SU-DHL-6 (cell line): ENCODE data around the gene DDR2.

Source experiments
- H2AFZ ChIP-seq: fragments of 200-600 bp; sonication (generic); 2 replicates; pipeline ENCODE4 v1.6.1; 2014; ENCODE audit warnings: low read depth, mild to moderate bottlenecking, moderate library complexity, mixed read lengths, antibody characterized with exemption, low read length; ENCODE audit not compliant: severe bottlenecking
- H3F3A ChIP-seq: fragments of 200-600 bp; shearing (Covaris generic); 2 replicates; pipeline ENCODE4 v1.6.0; 2016; ENCODE audit warnings: antibody characterized with exemption, mild to moderate bottlenecking; ENCODE audit not compliant: insufficient read depth
- H3K27ac ChIP-seq: fragments of 200-600 bp; sonication (generic); 2 replicates; pipeline ENCODE4 v1.5.1; 2016; ENCODE audit warnings: low read depth, mild to moderate bottlenecking, low read length, moderate library complexity, mixed read lengths
- H3K27me3 ChIP-seq: fragments of 200-600 bp; sonication (generic), shearing (Covaris generic); 2 replicates; pipeline ENCODE4 v1.6.0; 2014; ENCODE audit warnings: mild to moderate bottlenecking, low read length
- H3K36me3 ChIP-seq: fragments of 200-600 bp; sonication (generic); 2 replicates; pipeline ENCODE4 v1.6.1; 2014; ENCODE audit warnings: mild to moderate bottlenecking, low read length, mixed read lengths
- H3K4me2 ChIP-seq: fragments of 300-600, 200-600 bp; shearing (Covaris generic), sonication (generic); 2 replicates; pipeline ENCODE4 v1.6.0; 2014; ENCODE audit warnings: low read length, low read depth, mild to moderate bottlenecking; ENCODE audit not compliant: poor library complexity, severe bottlenecking
- H3K4me3 ChIP-seq: fragments of 200-600 bp; sonication (generic); 2 replicates; pipeline ENCODE4 v1.5.1; 2014; ENCODE audit warnings: antibody characterized with exemption, low read length, mild to moderate bottlenecking, mixed read lengths; ENCODE audit not compliant: insufficient read depth, poor library complexity, severe bottlenecking
- H3K79me2 ChIP-seq: fragments of 200-600 bp; sonication (generic); 2 replicates; pipeline ENCODE4 v1.6.1; 2014; ENCODE audit warnings: mild to moderate bottlenecking, low read length, moderate library complexity; ENCODE audit not compliant: insufficient read depth
- H3K9ac ChIP-seq: fragments of 200-600 bp; sonication (generic); 2 replicates; pipeline ENCODE4 v1.7.0; 2014; ENCODE audit warnings: mild to moderate bottlenecking, low read length
- H3K9me2 ChIP-seq: fragments of 200-600 bp; sonication (generic); replicated peaks from 2 replicates; pipeline ENCODE4 v1.6.1; 2014; ENCODE audit warnings: low read length; ENCODE audit not compliant: insufficient read depth
- H3K9me3 ChIP-seq: fragments of 200-600 bp; sonication (generic); 2 replicates; pipeline ENCODE4 v1.6.1; 2014; ENCODE audit warnings: low read length, mixed read lengths; ENCODE audit not compliant: insufficient read depth
- H4K20me1 ChIP-seq: fragments of 200-600 bp; sonication (generic); 2 replicates; pipeline ENCODE4 v1.6.1; 2014; ENCODE audit warnings: low read depth, mild to moderate bottlenecking, antibody characterized with exemption, low read length, moderate library complexity, mixed read lengths
- CTCF ChIP-seq: fragments of 200-600 bp; sonication (generic); IDR thresholded peaks from one replicate; pipeline ENCODE4 v1.5.1; 2017; ENCODE audit warnings: antibody characterized with exemption, mild to moderate bottlenecking, low read length, moderate library complexity; ENCODE audit not compliant: insufficient read depth, poor library complexity, severe bottlenecking
- EZH2phosphoT487 ChIP-seq: fragments of 200-600 bp; sonication (generic), shearing (Covaris generic); conservative IDR thresholded peaks from 2 replicates; pipeline ENCODE4 v1.6.1; 2018; ENCODE audit warnings: mild to moderate bottlenecking, antibody characterized with exemption, low read length, moderate library complexity, mixed read lengths

DDR2 gene

DNA sequence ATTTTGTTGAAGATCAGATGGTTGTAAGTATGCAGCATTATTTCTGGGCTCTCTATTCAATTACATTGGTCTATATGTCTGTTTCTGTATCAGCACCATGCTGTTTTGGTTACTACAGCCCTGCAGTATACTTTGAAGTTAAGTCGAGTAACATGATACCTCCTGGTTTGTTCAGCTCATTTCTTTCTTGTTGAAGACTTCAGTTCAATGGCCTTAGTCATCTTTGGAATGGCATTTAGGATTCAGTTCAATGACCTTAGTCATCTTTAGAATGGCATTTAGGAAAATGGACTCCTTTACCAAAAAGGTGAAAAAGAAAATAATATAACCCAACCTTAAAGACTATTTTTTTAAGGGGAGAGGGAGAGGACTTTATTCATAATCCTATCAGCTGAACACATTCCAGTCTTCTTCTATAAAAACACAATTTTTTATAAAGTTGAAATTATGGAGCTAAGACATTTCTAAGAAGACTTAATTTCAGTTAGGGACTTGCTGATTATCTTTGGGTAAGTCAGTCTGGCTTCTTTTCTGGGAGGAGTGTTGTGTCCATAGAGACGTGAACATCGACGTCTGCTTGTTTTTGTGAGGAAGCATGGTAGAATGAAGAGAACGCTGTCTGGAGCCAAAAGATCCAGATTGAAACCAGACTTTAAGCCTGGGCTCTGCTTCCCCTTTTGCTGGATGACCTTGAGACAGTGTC lies 48.3 kb downstream of the DDR2 start:
- Histone ChIP-seq H3K9ac (no peak overlapping the region), H3K27me3 (no peaks in the 10 kb centered on the region), H3K9me3 (no peaks in the 10 kb centered on the region), H3K4me3 (no peak overlapping the region), H3K36me3 (no peaks in the 10 kb centered on the region), H3K79me2 (no peaks in the 10 kb centered on the region), H3K9me2 (no peaks in the 10 kb centered on the region), H3K27ac (no peak overlapping the region), H4K20me1 (no peaks in the 10 kb centered on the region), H3K4me2 (no peak overlapping the region), H2AFZ (no peak overlapping the region), H3F3A (no peaks in the 10 kb centered on the region)
- TF ChIP-seq EZH2phosphoT487 (no peak), CTCF (no peak)

DNA sequence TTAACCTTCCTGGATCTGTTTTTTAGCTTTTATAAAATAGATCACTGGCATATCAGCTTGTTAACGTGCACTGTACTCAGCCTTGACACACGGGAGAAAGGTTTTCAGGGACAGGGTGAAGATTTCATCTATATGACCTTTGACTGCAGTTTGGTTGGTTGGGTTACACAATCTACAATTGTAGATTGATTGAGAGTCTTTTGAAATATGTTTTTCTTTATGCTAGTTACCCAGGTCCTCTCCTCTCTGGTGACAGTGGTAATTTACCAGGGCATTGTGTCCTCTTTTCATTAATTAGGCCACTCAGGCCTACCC lies 48.8 kb downstream of the DDR2 start:
- Histone ChIP-seq H2AFZ (no peak overlapping the region), H3K4me2 (no peak overlapping the region), H3K9me2 (no peaks in the 10 kb centered on the region), H3K79me2 (no peaks in the 10 kb centered on the region), H3F3A (no peaks in the 10 kb centered on the region), H4K20me1 (no peaks in the 10 kb centered on the region), H3K27ac (no peak overlapping the region), H3K27me3 (no peaks in the 10 kb centered on the region), H3K9ac (no peak overlapping the region), H3K4me3 (no peak overlapping the region), H3K9me3 (no peaks in the 10 kb centered on the region), H3K36me3 (no peaks in the 10 kb centered on the region)
- TF ChIP-seq EZH2phosphoT487, result no peak
- TF ChIP-seq CTCF, result no peak

DNA sequence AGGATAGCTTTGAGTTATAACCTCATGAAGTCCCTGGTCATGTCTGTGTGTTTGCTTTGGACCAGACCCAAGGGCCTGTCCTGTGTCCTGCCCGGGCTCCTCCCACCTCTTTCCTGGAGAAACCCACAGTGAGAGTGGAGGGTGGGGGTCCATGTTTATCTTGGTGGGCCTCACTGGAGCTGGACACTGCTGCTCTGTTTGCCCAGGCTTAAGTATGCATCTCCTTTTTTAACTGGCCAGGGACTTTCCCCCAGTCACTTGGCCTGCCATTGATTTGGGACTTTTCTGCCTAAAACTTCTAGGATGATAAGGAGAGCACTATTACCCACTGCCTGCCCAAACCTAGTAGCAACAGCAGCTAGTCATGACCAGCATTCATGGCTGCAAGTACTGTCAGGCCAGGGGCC lies 49.8 kb downstream of the DDR2 start:
- Histone ChIP-seq H3K9me2 (no peaks in the 10 kb centered on the region), H3K79me2 (no peaks in the 10 kb centered on the region), H3F3A (no peaks in the 10 kb centered on the region), H3K4me3 (no peak overlapping the region), H3K9ac (no peak overlapping the region), H4K20me1 (no peaks in the 10 kb centered on the region), H2AFZ (no peak overlapping the region), H3K36me3 (no peaks in the 10 kb centered on the region), H3K4me2 (no peak overlapping the region), H3K27ac (no peak overlapping the region), H3K9me3 (no peaks in the 10 kb centered on the region), H3K27me3 (no peaks in the 10 kb centered on the region)
- TF ChIP-seq EZH2phosphoT487 (no peak), CTCF (no peak)

- Histone ChIP-seq H2AFZ (no peak overlapping the region), H3K79me2 (no peaks in the 10 kb centered on the region), H3K9me3 (no peaks in the 10 kb centered on the region), H3K9ac (no peak overlapping the region), H3K36me3 (no peaks in the 10 kb centered on the region), H3K9me2 (no peaks in the 10 kb centered on the region), H3F3A (no peaks in the 10 kb centered on the region), H3K27ac (no peak overlapping the region), H4K20me1 (no peaks in the 10 kb centered on the region), H3K27me3 (no peaks in the 10 kb centered on the region), H3K4me2 (no peak overlapping the region), H3K4me3 (no peak overlapping the region)
- TF ChIP-seq CTCF (no peak), EZH2phosphoT487 (no peak)
Observed at GRCh38 chr1:162687870-162688269, 55.6 kb downstream of the DDR2 start.
